Activated CD4-positive, alpha-beta memory T cell treated with anti-CD3 and anti-CD28 coated beads, Interleukin-2, amount 10 ng/mL, durations not matched to agents 7 days and 5 days (primary cell): ENCODE results near the gene PRSS33. TPM values are rescaled to one million over a fixed set of nuclear protein-coding genes. Genes with fewer than 3 reads are reported as not detected.

ENCODE experiments used
- CTCF ChIA-PET: fragments of 350-600 bp; sonication (Branson Sonifier 250); formaldehyde crosslinking; loops from one replicate; lab custom pipeline; 2021; ENCODE audit warnings: antibody characterized with exemption, inconsistent platforms; lab: Charles Lee
- POLR2A ChIA-PET: fragments of 350-600 bp; sonication (Branson Sonifier 250); formaldehyde crosslinking; loops from one replicate; lab custom pipeline; 2021; ENCODE audit warnings: antibody characterized with exemption; lab: Charles Lee
- DNase-seq: peaks from one replicate; pipeline ENCODE4 v3.0.0-alpha.2; 2020
- H3K27ac Mint-ChIP-seq: one replicate; pipeline ENCODE4 v1.8.0; 2021; ENCODE audit warnings: mild to moderate bottlenecking, mixed read lengths
- H3K27me3 Mint-ChIP-seq: one replicate; pipeline ENCODE4 v1.8.0; 2021; ENCODE audit warnings: mixed read lengths
- H3K36me3 Mint-ChIP-seq: one replicate; pipeline ENCODE4 v1.8.0; 2021; ENCODE audit warnings: low read depth, mixed read lengths
- H3K4me1 Mint-ChIP-seq: one replicate; pipeline ENCODE4 v1.8.0; 2021; ENCODE audit warnings: mixed read lengths
- H3K4me3 Mint-ChIP-seq: one replicate; pipeline ENCODE4 v1.8.0; 2021; ENCODE audit warnings: mild to moderate bottlenecking, mixed read lengths
- H3K9me3 Mint-ChIP-seq: one replicate; pipeline ENCODE4 v1.8.0; 2021; ENCODE audit warnings: mixed read lengths
- total RNA-seq, 2 experiments: library from RNA; stranded (reverse); gene quantifications; one replicate each; pipeline ENCODE4 v1.2.3, GENCODE V29; 2021

The PRSS33 gene
- total RNA-seq, 2 experiments from 2014 or later: not detected

GRCh38 chr16:2766430-2767139 lies 20.8 kb downstream of the PRSS33 start:
- no peak overlapping the region for H3K27ac Mint-ChIP-seq
- H3K27me3 Mint-ChIP-seq: no peaks in the 10 kb centered on the region
- H3K4me3 Mint-ChIP-seq: no peak overlapping the region
- ChIA-PET CTCF (no interaction called here), POLR2A (interaction anchor here (1.2 to 4.7 kb wide), 3 partner anchors 8 to 14 kb away, joined by 4 to 27 read pairs (median 19); partner anchors contain the start of genes ELOB and SRRM2)
- peaks cover 16% of the 10 kb centered on the region for H3K4me1 Mint-ChIP-seq
- H3K9me3 Mint-ChIP-seq: no peaks in the 10 kb centered on the region
- H3K36me3 Mint-ChIP-seq: peaks cover 98% of the 10 kb centered on the region
- no peak for DNase-seq

GRCh38 chr16:2765462-2766404 lies 21.6 kb downstream of the PRSS33 start:
- ChIA-PET POLR2A (interaction anchor here (1.3 to 4.8 kb wide), 5 partner anchors 10 to 102 kb away, joined by 3 to 30 read pairs (median 19); partner anchors contain the start of genes ELOB and SRRM2), CTCF (no interaction called here)
- no peak for DNase-seq
- no peak overlapping the region for H3K4me3 Mint-ChIP-seq
- peaks cover 98% of the 10 kb centered on the region for H3K36me3 Mint-ChIP-seq
- no peaks in the 10 kb centered on the region for H3K27me3 Mint-ChIP-seq
- H3K9me3 Mint-ChIP-seq: no peaks in the 10 kb centered on the region
- no peak overlapping the region for H3K27ac Mint-ChIP-seq
- H3K4me1 Mint-ChIP-seq: peaks cover 19% of the 10 kb centered on the region

- H3K36me3 Mint-ChIP-seq: peaks cover 98% of the 10 kb centered on the region
- H3K9me3 Mint-ChIP-seq: no peaks in the 10 kb centered on the region
- no peak overlapping the region for H3K27ac Mint-ChIP-seq
- ChIA-PET CTCF (interaction anchor here (0.7 kb wide), 1 partner anchor 123 kb away, joined by 3 read pairs; no protein-coding TSS in a partner anchor), POLR2A (interaction anchor here (1.3 to 4.8 kb wide), 4 partner anchors 9 to 103 kb away, joined by 3 to 30 read pairs (median 4); partner anchors contain the start of gene SRRM2)
- no peak overlapping the region for H3K4me3 Mint-ChIP-seq
- DNase-seq: no peak
- peaks cover 12% of the 10 kb centered on the region for H3K4me1 Mint-ChIP-seq
- no peaks in the 10 kb centered on the region for H3K27me3 Mint-ChIP-seq
These were observed 22.6 kb downstream of the PRSS33 start for GRCh38 chr16:2764718-2765117.

GRCh38 chr16:2763173-2763572 lies 24.2 kb downstream of the PRSS33 start:
- no peak overlapping the region for H3K27ac Mint-ChIP-seq
- no peak overlapping the region for H3K4me3 Mint-ChIP-seq
- no peaks in the 10 kb centered on the region for H3K9me3 Mint-ChIP-seq
- ChIA-PET POLR2A (interaction anchor here (1.7 to 4.8 kb wide), 3 partner anchors 10 to 15 kb away, joined by 4 to 30 read pairs (median 9); partner anchors contain the start of gene SRRM2), CTCF (no interaction called here)
- H3K4me1 Mint-ChIP-seq: peaks cover 14% of the 10 kb centered on the region
- no peak for DNase-seq
- H3K36me3 Mint-ChIP-seq: peaks cover 99% of the 10 kb centered on the region
- no peaks in the 10 kb centered on the region for H3K27me3 Mint-ChIP-seq

GRCh38 chr16:2762711-2763110 lies 24.6 kb downstream of the PRSS33 start:
- Mint-ChIP-seq H3K27ac (no peak overlapping the region), H3K9me3 (no peaks in the 10 kb centered on the region), H3K36me3 (peaks cover 99% of the 10 kb centered on the region), H3K4me1 (peaks cover 16% of the 10 kb centered on the region), H3K27me3 (no peaks in the 10 kb centered on the region), H3K4me3 (no peak overlapping the region)
- POLR2A ChIA-PET: interaction anchor here (1.7 to 4.8 kb wide), 3 partner anchors 10 to 15 kb away, joined by 4 to 30 read pairs (median 9); partner anchors contain the start of gene SRRM2
- no peak for DNase-seq
- CTCF ChIA-PET: no interaction called here

GRCh38 chr16:2761886-2762583 lies 25.3 kb downstream of the PRSS33 start:
- Mint-ChIP-seq H3K27ac (no peak overlapping the region), H3K9me3 (no peaks in the 10 kb centered on the region), H3K27me3 (no peaks in the 10 kb centered on the region), H3K4me3 (no peak overlapping the region), H3K36me3 (peaks cover 100% of the 10 kb centered on the region), H3K4me1 (peaks cover 20% of the 10 kb centered on the region)
- CTCF ChIA-PET: no interaction called here
- POLR2A ChIA-PET: interaction anchor here (1.8 to 4.8 kb wide), 2 partner anchors 9 to 14 kb away, joined by 9 to 30 read pairs; partner anchors contain the start of gene SRRM2
- no peak for DNase-seq

GRCh38 chr16:2761472-2761871 lies 25.9 kb downstream of the PRSS33 start:
- peak overlapping the region; percentile 10 for H3K27ac Mint-ChIP-seq
- peaks cover 26% of the 10 kb centered on the region for H3K4me1 Mint-ChIP-seq
- no peak overlapping the region for H3K4me3 Mint-ChIP-seq
- H3K9me3 Mint-ChIP-seq: no peaks in the 10 kb centered on the region
- H3K27me3 Mint-ChIP-seq: no peaks in the 10 kb centered on the region
- ChIA-PET POLR2A (interaction anchor here (4.8 kb wide), 1 partner anchor 9 kb away, joined by 30 read pairs; the partner anchor contains the start of gene SRRM2), CTCF (no interaction called here)
- peaks cover 100% of the 10 kb centered on the region for H3K36me3 Mint-ChIP-seq
- DNase-seq: no peak

GRCh38 chr16:2757344-2757743 lies 30.0 kb downstream of the PRSS33 start:
- Mint-ChIP-seq H3K4me1 (peaks cover 52% of the 10 kb centered on the region), H3K4me3 (no peak overlapping the region), H3K27ac (no peak overlapping the region), H3K9me3 (no peaks in the 10 kb centered on the region), H3K36me3 (peaks cover 91% of the 10 kb centered on the region), H3K27me3 (no peaks in the 10 kb centered on the region)
- CTCF ChIA-PET: no interaction called here
- DNase-seq: no peak
- POLR2A ChIA-PET: interaction anchor here (1.4 to 1.6 kb wide), 2 partner anchors 19 to 75 kb away, joined by 3 to 5 read pairs; partner anchors contain the start of gene KCTD5

GRCh38 chr16:2756288-2757015 lies 30.9 kb downstream of the PRSS33 start:
- H3K9me3 Mint-ChIP-seq: no peaks in the 10 kb centered on the region
- peaks cover 56% of the 10 kb centered on the region for H3K4me1 Mint-ChIP-seq
- peaks cover 88% of the 10 kb centered on the region for H3K36me3 Mint-ChIP-seq
- no peak overlapping the region for H3K4me3 Mint-ChIP-seq
- no peak for DNase-seq
- peak overlapping the region; percentile 4 for H3K27ac Mint-ChIP-seq
- ChIA-PET CTCF (no interaction called here), POLR2A (interaction anchor here (1.4 to 1.6 kb wide), 2 partner anchors 20 to 74 kb away, joined by 3 to 5 read pairs; partner anchors contain the start of gene KCTD5)
- no peaks in the 10 kb centered on the region for H3K27me3 Mint-ChIP-seq

- Mint-ChIP-seq H3K27ac (peak overlapping the region; percentile 87), H3K4me3 (peak overlapping the region; percentile 81), H3K4me1 (peaks cover 64% of the 10 kb centered on the region), H3K27me3 (no peaks in the 10 kb centered on the region), H3K36me3 (peaks cover 83% of the 10 kb centered on the region), H3K9me3 (no peaks in the 10 kb centered on the region)
- DNase-seq: no peak
- POLR2A ChIA-PET: interaction anchor here (3.3 to 7.0 kb wide), 4 partner anchors 8 to 73 kb away, joined by 13 to 114 read pairs (median 28); partner anchors contain the start of genes ELOB and KCTD5
- CTCF ChIA-PET: no interaction called here
These were observed 32.2 kb downstream of the PRSS33 start for GRCh38 chr16:2755158-2755557.

- peaks cover 74% of the 10 kb centered on the region for H3K36me3 Mint-ChIP-seq
- H3K9me3 Mint-ChIP-seq: no peaks in the 10 kb centered on the region
- H3K27me3 Mint-ChIP-seq: no peaks in the 10 kb centered on the region
- DNase-seq: no peak
- peaks cover 67% of the 10 kb centered on the region for H3K4me1 Mint-ChIP-seq
- H3K4me3 Mint-ChIP-seq: peak overlapping the region; percentile 81
- H3K27ac Mint-ChIP-seq: peak overlapping the region; percentile 87
- ChIA-PET POLR2A (interaction anchor here (0.7 to 7.0 kb wide), 14 partner anchors 9 to 324 kb away, joined by 3 to 114 read pairs (median 6); partner anchors contain the start of genes ELOB, KCTD5 and PRSS27), CTCF (interaction anchor here (2.1 kb wide), 1 partner anchor 115 kb away, joined by 7 read pairs; no protein-coding TSS in a partner anchor)
These were observed 33.7 kb downstream of the PRSS33 start for GRCh38 chr16:2753733-2754020.
